ENCODE data around the gene TMC6.
"Not testable (repeated sequence)": the region's sequence is repeated elsewhere in the genome, so short reads cannot be mapped to it uniquely, and the experiment has no call there.

TMC6 gene, protein sequence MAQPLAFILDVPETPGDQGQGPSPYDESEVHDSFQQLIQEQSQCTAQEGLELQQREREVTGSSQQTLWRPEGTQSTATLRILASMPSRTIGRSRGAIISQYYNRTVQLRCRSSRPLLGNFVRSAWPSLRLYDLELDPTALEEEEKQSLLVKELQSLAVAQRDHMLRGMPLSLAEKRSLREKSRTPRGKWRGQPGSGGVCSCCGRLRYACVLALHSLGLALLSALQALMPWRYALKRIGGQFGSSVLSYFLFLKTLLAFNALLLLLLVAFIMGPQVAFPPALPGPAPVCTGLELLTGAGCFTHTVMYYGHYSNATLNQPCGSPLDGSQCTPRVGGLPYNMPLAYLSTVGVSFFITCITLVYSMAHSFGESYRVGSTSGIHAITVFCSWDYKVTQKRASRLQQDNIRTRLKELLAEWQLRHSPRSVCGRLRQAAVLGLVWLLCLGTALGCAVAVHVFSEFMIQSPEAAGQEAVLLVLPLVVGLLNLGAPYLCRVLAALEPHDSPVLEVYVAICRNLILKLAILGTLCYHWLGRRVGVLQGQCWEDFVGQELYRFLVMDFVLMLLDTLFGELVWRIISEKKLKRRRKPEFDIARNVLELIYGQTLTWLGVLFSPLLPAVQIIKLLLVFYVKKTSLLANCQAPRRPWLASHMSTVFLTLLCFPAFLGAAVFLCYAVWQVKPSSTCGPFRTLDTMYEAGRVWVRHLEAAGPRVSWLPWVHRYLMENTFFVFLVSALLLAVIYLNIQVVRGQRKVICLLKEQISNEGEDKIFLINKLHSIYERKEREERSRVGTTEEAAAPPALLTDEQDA

GRCh38 chr17:78128551-78129350 is at the start of gene TMC6:
TSS of gene TMC6 (minus strand) at chr17:78128755. CDS start at chr17:78126832, 1,923 bp downstream.
- DNase-seq: peak; percentile 85

- DNase-seq: peak; percentile 86
Measured at GRCh38 chr17:78176548-78177025, 48.0 kb upstream of the TMC6 start.

GRCh38 chr17:78175643-78175981 is 47.1 kb upstream of the TMC6 start:
- DNase-seq: no peak

GRCh38 chr17:78174870-78175642 is 46.5 kb upstream of the TMC6 start:
- DNase-seq: no peak

DNA sequence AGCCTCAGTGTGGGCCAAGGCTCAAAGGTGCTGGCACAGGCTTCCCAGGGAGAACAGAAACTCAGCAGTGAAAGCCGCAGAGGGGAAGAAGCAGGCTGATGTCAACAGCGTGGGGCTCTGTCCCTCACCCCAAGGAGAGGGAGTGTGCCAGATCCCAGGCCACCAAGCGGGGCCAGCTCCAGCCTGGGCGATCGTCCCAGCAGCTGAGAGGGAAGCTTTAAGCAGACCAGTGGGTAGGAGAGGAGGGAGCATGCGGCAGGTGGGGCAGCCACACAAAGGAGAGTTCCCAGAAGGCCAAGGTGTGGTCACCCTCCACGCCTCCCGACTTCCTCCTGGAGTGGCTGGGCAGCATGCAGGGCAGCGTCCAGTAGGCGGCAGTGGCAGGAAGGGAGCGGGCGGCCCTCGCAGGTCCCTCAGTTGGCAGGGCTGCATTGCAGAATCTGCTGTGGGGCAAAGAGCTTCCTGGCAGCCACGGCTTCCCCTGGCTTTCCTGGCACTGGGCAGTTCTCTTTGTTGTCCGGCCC is 45.9 kb upstream of the TMC6 start:
- no peak for DNase-seq

GRCh38 chr17:78173097-78173715 is 44.7 kb upstream of the TMC6 start:
- peak; percentile 35 for DNase-seq

GRCh38 chr17:78172249-78173051 is 43.9 kb upstream of the TMC6 start:
- no peak for DNase-seq

DNA sequence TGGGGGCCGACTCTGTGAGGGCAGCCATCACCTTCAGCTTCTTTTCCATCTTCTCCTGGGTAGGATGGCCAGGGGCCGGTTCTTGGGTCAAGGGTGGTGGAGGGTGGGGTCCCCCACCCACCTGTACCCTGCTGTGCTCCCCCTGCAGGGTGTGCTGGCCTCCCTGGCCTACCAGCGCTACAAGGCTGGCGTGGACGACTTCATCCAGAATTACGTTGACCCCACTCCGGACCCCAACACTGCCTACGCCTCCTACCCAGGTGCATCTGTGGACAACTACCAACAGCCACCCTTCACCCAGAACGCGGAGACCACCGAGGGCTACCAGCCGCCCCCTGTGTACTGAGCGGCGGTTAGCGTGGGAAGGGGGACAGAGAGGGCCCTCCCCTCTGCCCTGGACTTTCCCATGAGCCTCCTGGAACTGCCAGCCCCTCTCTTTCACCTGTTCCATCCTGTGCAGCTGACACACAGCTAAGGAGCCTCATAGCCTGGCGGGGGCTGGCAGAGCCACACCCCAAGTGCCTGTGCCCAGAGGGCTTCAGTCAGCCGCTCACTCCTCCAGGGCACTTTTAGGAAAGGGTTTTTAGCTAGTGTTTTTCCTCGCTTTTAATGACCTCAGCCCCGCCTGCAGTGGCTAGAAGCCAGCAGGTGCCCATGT is 43.2 kb upstream of the TMC6 start:
- not testable (repeated sequence) for DNase-seq

DNA sequence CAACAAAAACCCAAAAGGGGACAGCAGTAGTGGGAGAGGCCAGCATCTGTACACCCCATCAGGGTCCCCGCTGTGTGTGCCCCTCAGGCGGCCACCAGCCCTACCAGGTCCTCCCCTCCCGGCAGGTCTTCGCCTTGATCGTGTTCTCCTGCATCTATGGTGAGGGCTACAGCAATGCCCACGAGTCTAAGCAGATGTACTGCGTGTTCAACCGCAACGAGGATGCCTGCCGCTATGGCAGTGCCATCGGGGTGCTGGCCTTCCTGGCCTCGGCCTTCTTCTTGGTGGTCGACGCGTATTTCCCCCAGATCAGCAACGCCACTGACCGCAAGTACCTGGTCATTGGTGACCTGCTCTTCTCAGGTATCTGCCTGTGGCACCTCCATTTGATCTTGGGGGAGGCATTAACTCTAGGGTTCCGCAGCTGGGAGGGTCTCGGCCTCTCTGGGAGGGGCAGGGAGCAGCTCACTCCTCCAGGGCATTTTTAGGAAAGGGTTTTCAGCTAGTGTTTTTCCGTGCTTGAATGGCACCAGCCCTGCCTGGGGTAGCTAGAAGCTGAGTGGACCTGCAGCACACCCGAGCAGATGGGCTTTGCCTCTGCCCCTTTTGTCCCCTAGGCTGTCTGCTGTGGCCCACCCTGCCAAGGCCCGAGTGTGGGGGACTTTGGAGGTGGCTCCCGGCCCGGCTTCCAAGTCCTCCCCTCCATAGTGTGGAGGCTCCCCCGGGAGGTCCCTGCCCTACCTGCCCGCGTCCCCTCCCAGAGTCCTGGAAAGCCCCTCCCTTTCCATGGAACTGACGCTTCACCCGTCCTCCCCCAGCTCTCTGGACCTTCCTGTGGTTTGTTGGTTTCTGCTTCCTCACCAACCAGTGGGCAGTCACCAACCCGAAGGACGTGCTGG is 42.4 kb upstream of the TMC6 start:
- DNase-seq: no peak

DNA sequence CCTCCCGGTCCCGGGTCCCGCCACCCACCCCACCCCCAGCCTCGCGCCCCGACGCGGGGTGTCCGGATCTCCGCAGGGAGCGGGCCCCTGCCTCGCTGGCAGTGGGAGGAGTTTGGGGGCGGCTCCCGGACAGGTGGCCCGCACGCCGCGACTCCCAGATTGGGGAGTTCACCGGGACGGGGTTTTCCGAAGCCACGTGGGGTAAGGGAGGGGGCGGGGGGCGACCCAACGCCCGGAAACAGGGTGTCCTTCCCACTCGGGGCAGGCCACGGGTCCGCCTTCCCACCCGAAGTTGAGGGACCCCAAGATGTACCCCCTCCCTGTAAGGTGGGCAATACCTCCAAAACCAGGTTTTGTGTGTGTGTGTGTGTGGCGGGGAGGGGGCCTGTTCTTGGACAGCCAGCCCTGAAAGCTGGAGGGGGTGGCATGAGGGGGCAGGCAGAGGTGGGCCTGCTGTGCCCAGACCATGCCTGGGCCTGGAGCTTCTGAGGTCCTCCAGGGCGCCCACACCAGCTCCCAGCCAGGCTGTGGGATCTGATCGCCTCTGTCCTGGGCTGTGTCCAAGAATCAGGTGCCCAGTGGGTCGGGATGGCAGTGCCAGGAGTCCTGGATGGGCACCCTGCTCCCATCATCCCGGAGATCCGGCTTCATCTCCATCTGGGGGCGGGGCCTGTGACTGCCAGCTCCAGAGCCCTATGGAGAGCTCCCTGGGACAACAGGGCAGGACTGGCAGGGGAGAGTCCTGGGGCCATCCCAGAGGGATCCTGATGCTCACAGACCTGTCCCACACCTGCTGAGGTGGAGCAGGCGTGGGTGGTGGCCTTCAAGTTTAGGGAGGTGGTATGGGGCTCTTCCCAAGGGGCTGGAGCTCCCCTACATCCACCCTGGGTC is 40.6 kb upstream of the TMC6 start:
- peak; percentile 62 for DNase-seq

GRCh38 chr17:78168242-78168902 is 39.8 kb upstream of the TMC6 start, which contains the start of gene SYNGR2:
TSS of gene SYNGR2 (plus strand) at chr17:78168581. CDS start at chr17:78168617, 36 bp downstream.
- DNase-seq: peak; percentile 93

DNA sequence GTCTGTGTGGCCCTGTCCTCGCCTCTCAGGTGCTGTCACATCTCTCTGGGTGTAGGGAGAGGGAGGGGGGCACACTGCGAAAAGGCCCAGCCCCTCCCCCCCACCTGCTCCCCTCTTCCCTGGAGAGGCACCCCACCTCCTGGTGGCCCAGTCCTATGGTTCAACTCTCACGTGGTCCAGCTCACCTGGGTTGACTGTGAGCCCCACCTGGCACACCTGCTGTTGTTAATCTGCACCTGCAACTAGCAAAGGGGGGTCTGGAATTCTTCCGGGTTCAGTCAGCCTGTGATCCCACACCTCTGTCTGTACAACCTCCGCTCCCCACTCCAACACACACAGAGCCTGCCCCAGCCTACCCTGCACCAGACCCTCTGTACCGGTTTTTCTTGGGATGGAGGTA is 37.9 kb upstream of the TMC6 start:
- DNase-seq: no peak

DNA sequence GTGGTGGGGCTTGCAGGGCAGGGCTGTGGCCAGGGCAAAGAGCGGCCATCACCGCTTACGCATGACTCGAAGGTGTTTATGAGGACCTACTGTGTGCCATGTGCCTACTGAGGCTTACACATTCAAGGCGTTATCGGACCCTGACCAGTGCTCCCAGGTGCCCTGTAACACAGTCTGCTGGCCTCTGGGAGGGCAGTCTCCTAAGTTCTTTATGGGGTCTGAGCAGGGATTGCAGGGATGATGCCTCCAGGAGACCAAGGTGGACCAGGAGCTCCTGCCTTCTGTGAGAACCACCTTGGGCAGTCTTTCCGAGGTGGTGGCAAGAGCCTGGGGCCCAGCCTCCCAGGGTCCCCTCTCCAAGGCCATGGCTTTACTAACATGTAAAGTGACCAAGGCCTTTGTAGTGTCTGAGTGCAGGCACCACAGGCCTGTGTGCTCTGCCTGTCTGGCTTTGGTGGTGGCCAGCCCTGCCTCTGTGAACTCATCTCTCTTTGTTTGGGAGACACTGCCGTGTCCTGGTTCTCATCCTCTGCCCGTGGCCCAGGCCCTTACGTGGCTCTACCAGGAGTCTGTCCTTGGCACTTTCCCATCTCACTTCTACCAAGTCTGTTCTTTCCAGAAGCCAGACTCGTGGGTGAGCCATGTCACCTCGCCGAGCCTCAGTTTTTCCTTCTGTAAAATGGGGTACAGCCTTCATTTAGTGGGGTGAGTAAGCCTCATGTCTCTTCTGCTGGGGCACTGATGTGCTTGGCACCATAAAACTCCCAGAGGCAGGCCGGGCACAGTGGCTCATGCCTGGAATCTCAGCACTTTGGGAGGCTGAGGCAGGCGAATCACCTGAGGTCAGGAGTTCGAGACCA is 36.4 kb upstream of the TMC6 start:
- DNase-seq: no peak

- no peak for DNase-seq
Measured at GRCh38 chr17:78163881-78164747, 35.6 kb upstream of the TMC6 start.

- DNase-seq: peak; percentile 58
Measured at GRCh38 chr17:78159575-78160158, 31.1 kb upstream of the TMC6 start.

Measured in activated CD4-positive, alpha-beta T cell treated with anti-CD3 and anti-CD28 coated beads, Interleukin-2, Interleukin-6, amounts not matched to agents 100 ng/mL and 50 ng/mL, durations not matched to agents 16 hours and 8 hours (primary cell).